Measurements from ENCODE around the gene NATD1.

GRCh38 chr17:21241564-21241963, 11.6 kb downstream of the NATD1 start:
- peak in 1 of 2 experiments; percentile 21; a peak in 1 of 4 replicates for TF ChIP-seq CTCF (conservative IDR thresholded peaks at IDR 0.05; ENCODE audit: low read depth in 2 of 2)
- TF ChIP-seq EZH2 (IDR thresholded peaks at IDR 0.05; ENCODE audit: low read depth, unreplicated experiment): no peak
- no peak for TF ChIP-seq REST (IDR thresholded peaks at IDR 0.05; ENCODE audit: unreplicated experiment)
- TF ChIP-seq POLR2AphosphoS5 (IDR thresholded peaks at IDR 0.05; ENCODE audit: low read depth): no peak
- no peak for TF ChIP-seq ZNF462 (CRISPR knock-in tag; IDR thresholded peaks at IDR 0.05)

Data from GM23338 (cell line).